ENCODE measurements around the gene CCDC89. TPM values are rescaled to one million over a fixed set of nuclear protein-coding genes. Genes with fewer than 3 reads are reported as not detected.

CCDC89 gene
- total and polyA plus RNA-seq, 2 of the 4 experiments (the other 2 are of a cell fraction) = 4.0 to 7.9 TPM

- Histone ChIP-seq H3K27me3 (ENCODE audit: control insufficient read depth, insufficient read depth, low read length) (no peaks in the 10 kb centered on the region), H2BK5ac (ENCODE audit: low read depth, low read length, poor library complexity, severe bottlenecking) (peak overlapping the region; percentile 92), H3K27ac (ENCODE audit: insufficient read depth, low read length) (peak overlapping the region; percentile 84), H4K5ac (ENCODE audit: low read depth, low read length) (peak overlapping the region; percentile 81), H3K9ac (ENCODE audit: low read depth, low read length) (no peak overlapping the region; the same call in 1 of the 2 replicates), H3K36me3 (ENCODE audit: control insufficient read depth, insufficient read depth, low read length) (peaks cover 3% of the 10 kb centered on the region; the same call in 1 of the 2 replicates), H3K18ac (ENCODE audit: low read depth, low read length) (peak overlapping the region; percentile 89), H3K4me3 (ENCODE audit: insufficient read depth, low read depth, low read length) (no peak overlapping the region), H3K4me1 (ENCODE audit: control insufficient read depth, insufficient read depth, low read length) (peaks cover 10% of the 10 kb centered on the region; the same call in 1 of the 2 replicates), H2BK20ac (ENCODE audit: low read depth, low read length) (peak overlapping the region; percentile 90), H2AK9ac (replicated peaks; ENCODE audit: low read depth, low read length, poor library complexity) (peak overlapping the region; percentile 43), H3K9me3 (ENCODE audit: control insufficient read depth, insufficient read depth, low read length) (no peaks in the 10 kb centered on the region), H3K79me1 (ENCODE audit: low read depth in 1 of 2, low read length in 2 of 2) (peaks cover 8 to 9% of the 10 kb centered on the region in 2 experiments; a peak in 2 of 4 replicates), H3K4me2 (ENCODE audit: low read depth, low read length) (peak overlapping the region; percentile 13; the same call in 1 of the 2 replicates), H2BK120ac (ENCODE audit: low read depth, low read length) (peak overlapping the region; percentile 94), H4K8ac (ENCODE audit: low read depth in 2 of 2, low read length in 2 of 2) (peak overlapping the region; percentile 62 to 89), H3K9me1 (ENCODE audit: insufficient read depth, low read length) (peaks cover 4% of the 10 kb centered on the region), H3K23ac (ENCODE audit: low read depth, low read length) (peak overlapping the region; percentile 46), H4K20me1 (ENCODE audit: insufficient read depth, low read length) (no peaks in the 10 kb centered on the region), H3K56ac (ENCODE audit: extremely low read depth, insufficient read depth, low read length) (peak overlapping the region; percentile 69; the same call in 1 of the 2 replicates), H2AK5ac (ENCODE audit: low read depth, low read length) (peak overlapping the region; percentile 96), H4K91ac (ENCODE audit: insufficient read depth, low read depth, low read length) (peak overlapping the region; percentile 84), H3K14ac (replicated peaks; ENCODE audit: low read depth, low read length) (peak overlapping the region; percentile 59), H3K4ac (ENCODE audit: low read depth, low read length) (peak overlapping the region; percentile 81; the same call in 1 of the 2 replicates), H2BK15ac (ENCODE audit: low read depth, low read length) (peak overlapping the region; percentile 95), H2AFZ (replicated peaks; ENCODE audit: low read length, poor library complexity) (no peak overlapping the region)
- DNase-seq (peak; percentile 97), ATAC-seq (ENCODE audit: low read depth) (peak; percentile 83)
- WGBS, 2 experiments (ENCODE audit: extremely low coverage in 2 of 2, insufficient read length in 1 of 2) = no CpG with 5 or more reads among the region's 3 CpGs
- TSS peak; percentile 19 for BruUV-seq (replicated peaks)
- in situ Hi-C loops (cut with MboI; ENCODE audit: low sequenced_read_pairs) = no loop called here
- ChIA-PET CTCF (interaction anchor here (1.2 kb wide), 1 partner anchor 25 kb away, joined by 6 read pairs; no protein-coding TSS in a partner anchor), POLR2A (ENCODE audit: unreplicated experiment) (no interaction called here)
- TF ChIP-seq MAFK (IDR thresholded peaks at IDR 0.05; ENCODE audit: low read depth, low read length) = no peak
- TF ChIP-seq FOS (IDR thresholded peaks at IDR 0.05; ENCODE audit: low read depth, low read length) = peak; percentile 97
- TF ChIP-seq RFX5 (IDR thresholded peaks at IDR 0.05; ENCODE audit: low read depth, low read length) = no peak
- no peak for TF ChIP-seq ELK1 (IDR thresholded peaks at IDR 0.05; ENCODE audit: borderline replicate concordance, low read depth, low read length)
- peak; percentile 48; the same call in 1 of the 2 replicates for TF ChIP-seq BHLHE40 (IDR thresholded peaks at IDR 0.05; ENCODE audit: low read depth, low read length)
- TF ChIP-seq SMC3 (IDR thresholded peaks at IDR 0.05; ENCODE audit: low read depth, low read length) = no peak
- intact Hi-C loops (cut with micrococcal nuclease) = no loop called here
- dilution Hi-C loops (cut with HindIII; ENCODE audit: low sequenced_read_pairs, unreplicated experiment) = no loop called here
These were observed 39.7 kb upstream of the CCDC89 start for GRCh38 chr11:85725510-85726258.

Measured in IMR-90 (cell line).